ENCODE results near the gene KRT26.

The KRT26 gene

GRCh38 chr17:40720899-40721298 lies 51.1 kb downstream of the KRT26 start:
- no peak overlapping the region for H3K4me3 ChIP-seq (ENCODE audit: low read depth, low read length)
- no peak for DNase-seq (ENCODE audit: low read depth)
- TF ChIP-seq, protein P1, sequence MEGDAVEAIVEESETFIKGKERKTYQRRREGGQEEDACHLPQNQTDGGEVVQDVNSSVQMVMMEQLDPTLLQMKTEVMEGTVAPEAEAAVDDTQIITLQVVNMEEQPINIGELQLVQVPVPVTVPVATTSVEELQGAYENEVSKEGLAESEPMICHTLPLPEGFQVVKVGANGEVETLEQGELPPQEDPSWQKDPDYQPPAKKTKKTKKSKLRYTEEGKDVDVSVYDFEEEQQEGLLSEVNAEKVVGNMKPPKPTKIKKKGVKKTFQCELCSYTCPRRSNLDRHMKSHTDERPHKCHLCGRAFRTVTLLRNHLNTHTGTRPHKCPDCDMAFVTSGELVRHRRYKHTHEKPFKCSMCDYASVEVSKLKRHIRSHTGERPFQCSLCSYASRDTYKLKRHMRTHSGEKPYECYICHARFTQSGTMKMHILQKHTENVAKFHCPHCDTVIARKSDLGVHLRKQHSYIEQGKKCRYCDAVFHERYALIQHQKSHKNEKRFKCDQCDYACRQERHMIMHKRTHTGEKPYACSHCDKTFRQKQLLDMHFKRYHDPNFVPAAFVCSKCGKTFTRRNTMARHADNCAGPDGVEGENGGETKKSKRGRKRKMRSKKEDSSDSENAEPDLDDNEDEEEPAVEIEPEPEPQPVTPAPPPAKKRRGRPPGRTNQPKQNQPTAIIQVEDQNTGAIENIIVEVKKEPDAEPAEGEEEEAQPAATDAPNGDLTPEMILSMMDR (IDR thresholded peaks at IDR 0.05; ENCODE audit: control insufficient read depth, extremely low read depth, insufficient read depth), result no peak

- TF ChIP-seq, protein P1 (IDR thresholded peaks at IDR 0.05; ENCODE audit: control insufficient read depth, extremely low read depth, insufficient read depth), result no peak
- no peak overlapping the region for H3K4me3 ChIP-seq (ENCODE audit: low read depth, low read length)
- no peak for DNase-seq (ENCODE audit: low read depth)
Measured at GRCh38 chr17:40718930-40719329, 53.1 kb downstream of the KRT26 start.

DNA sequence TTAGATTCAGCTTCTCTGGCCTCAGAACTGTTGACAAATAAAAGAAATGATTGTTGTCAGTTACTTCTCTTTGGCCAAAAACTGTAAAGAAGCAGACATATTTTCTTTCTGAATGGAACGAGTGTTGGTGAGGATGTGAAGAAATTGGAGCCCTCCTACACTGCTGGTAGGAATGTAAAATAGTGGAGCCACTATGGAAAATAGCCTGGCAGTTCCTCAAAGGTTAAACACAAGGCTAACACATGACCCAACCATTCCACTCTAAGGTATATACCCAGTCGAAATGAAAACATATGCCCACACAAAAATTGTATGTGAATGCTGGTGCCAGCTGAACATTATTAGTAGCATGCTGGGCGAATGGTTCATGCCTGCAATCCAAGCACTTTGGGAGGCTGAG lies 54.2 kb downstream of the KRT26 start:
- no peak for DNase-seq (ENCODE audit: low read depth)
- no peak overlapping the region for H3K4me3 ChIP-seq (ENCODE audit: low read depth, low read length)
- TF ChIP-seq, protein P1 (IDR thresholded peaks at IDR 0.05; ENCODE audit: control insufficient read depth, extremely low read depth, insufficient read depth), result no peak
